ENCODE results near the gene CTXN1.

The CTXN1 gene

GRCh38 chr19:7909471-7910067, 16.4 kb downstream of the CTXN1 start:
- no peaks in the 10 kb centered on the region for H3K9me3 Mint-ChIP-seq
- H3K36me3 Mint-ChIP-seq: peaks cover 42 to 57% of the 10 kb centered on the region in 2 donors
- ATAC-seq (replicated peaks): no peak

GRCh38 chr19:7908742-7909461, 17.0 kb downstream of the CTXN1 start:
- H3K27ac Mint-ChIP-seq: no peak overlapping the region
- H3K36me3 Mint-ChIP-seq: peaks cover 42 to 59% of the 10 kb centered on the region in 2 donors
- H3K9me3 Mint-ChIP-seq: no peaks in the 10 kb centered on the region
- DNase-seq (no peak), ATAC-seq (replicated peaks) (no peak)
- peaks cover 22 to 37% of the 10 kb centered on the region in 2 donors for H3K4me1 Mint-ChIP-seq
- no peaks in the 10 kb centered on the region for H3K27me3 Mint-ChIP-seq
- no peak overlapping the region for H3K4me3 Mint-ChIP-seq

More at GRCh38 chr19:7909471-7910067, 16.4 kb downstream of the CTXN1 start:
- H3K4me3 Mint-ChIP-seq: no peak overlapping the region
- H3K27me3 Mint-ChIP-seq: peaks cover under 1 to 4% of the 10 kb centered on the region in 2 donors
- H3K27ac Mint-ChIP-seq: no peak overlapping the region
- peaks cover 20 to 40% of the 10 kb centered on the region in 2 donors for H3K4me1 Mint-ChIP-seq
- no peak for DNase-seq

DNA sequence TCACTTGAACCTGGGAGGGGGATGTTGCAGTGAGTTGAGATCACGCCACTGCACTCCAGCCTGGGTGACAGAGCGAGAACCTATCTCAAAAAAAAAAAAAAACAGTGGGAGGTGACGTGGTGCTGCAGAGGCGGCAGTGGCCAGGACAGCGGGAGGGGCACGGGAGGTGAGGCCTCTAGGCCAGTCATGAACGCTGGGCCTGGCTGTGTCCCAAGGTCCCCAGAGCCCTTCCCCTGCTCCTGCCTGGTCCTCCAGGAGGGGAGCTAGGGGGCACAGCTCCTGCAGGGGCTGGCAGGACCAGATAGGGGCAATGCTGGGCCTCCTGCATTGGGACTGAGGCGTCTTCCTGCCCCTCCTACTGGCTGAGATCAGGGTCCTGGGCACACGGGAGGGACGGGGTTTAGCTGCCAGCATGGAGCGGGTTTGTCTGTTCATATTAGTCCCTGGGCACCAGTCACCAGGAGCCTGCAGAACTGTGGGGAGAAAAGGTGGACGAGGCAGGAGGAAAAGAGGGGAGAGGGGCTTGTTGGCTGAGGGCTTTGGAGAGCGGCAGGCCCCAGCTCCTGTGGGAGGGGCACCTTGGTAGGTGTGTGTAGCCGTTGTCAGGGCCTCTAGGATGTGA, 17.7 kb downstream of the CTXN1 start:
- Mint-ChIP-seq H3K4me3 (no peak overlapping the region), H3K4me1 (peaks cover 26 to 43% of the 10 kb centered on the region in 2 donors), H3K27me3 (no peaks in the 10 kb centered on the region), H3K27ac (no peak overlapping the region), H3K9me3 (no peaks in the 10 kb centered on the region), H3K36me3 (peaks cover 43 to 60% of the 10 kb centered on the region in 2 donors)
- no peak for DNase-seq
- ATAC-seq (replicated peaks): no peak

DNA sequence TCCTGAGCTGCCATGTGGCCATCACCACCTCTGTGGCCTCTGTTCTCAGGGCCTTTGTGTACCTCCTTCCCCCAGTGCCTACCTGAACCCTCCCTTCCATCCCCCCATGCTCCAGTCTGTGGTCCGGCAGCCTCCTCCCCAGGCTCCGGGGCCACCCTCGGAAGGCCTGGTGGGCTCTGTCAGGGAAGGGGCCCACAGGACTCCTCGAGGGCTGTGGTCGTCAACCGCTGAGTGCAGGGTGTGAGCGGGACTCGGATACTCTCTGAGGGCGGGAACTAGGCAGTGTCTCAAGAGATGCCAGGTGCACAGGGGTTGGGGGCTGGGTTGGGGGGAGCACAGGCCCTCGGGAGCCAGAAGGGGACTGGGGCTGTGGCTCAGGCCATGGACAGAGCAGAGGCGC, 18.4 kb downstream of the CTXN1 start:
- H3K36me3 Mint-ChIP-seq: peaks cover 37 to 55% of the 10 kb centered on the region in 2 donors
- H3K4me3 Mint-ChIP-seq: no peak overlapping the region
- H3K9me3 Mint-ChIP-seq: no peaks in the 10 kb centered on the region
- no peaks in the 10 kb centered on the region for H3K27me3 Mint-ChIP-seq
- peaks cover 32 to 44% of the 10 kb centered on the region in 2 donors for H3K4me1 Mint-ChIP-seq
- ATAC-seq (replicated peaks) (no peak), DNase-seq (no peak)
- H3K27ac Mint-ChIP-seq: no peak overlapping the region

GRCh38 chr19:7907122-7907521, 18.8 kb downstream of the CTXN1 start:
- no peaks in the 10 kb centered on the region for H3K27me3 Mint-ChIP-seq
- DNase-seq (no peak), ATAC-seq (replicated peaks) (no peak)
- peaks cover 34 to 48% of the 10 kb centered on the region in 2 donors for H3K4me1 Mint-ChIP-seq
- H3K36me3 Mint-ChIP-seq: peaks cover 36 to 53% of the 10 kb centered on the region in 2 donors
- no peak overlapping the region for H3K27ac Mint-ChIP-seq
- H3K4me3 Mint-ChIP-seq: no peak overlapping the region
- H3K9me3 Mint-ChIP-seq: no peaks in the 10 kb centered on the region

DNA sequence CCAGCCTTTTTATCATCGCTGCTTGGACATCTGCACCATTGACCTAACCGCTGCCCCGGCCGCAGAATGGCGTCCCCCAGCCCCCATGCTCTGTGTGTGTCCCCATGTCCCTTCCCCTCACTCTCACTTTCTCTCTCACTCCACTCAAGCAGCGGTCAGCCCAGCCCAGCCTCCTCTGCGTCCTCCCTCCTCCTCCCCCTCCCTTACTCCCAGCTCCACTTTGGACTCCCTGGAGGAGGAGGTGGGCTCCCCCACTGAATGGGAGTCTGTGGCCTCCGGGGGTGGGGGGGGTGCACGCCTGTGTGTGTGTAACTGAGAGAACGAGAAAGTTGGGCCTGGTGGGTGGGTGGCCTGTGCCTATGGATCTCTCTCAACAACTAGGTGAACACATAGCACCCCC, 20.1 kb downstream of the CTXN1 start:
- Mint-ChIP-seq H3K4me3 (peak overlapping the region; percentile 60 to 73), H3K27ac (peak overlapping the region; percentile 11), H3K4me1 (peaks cover 33 to 52% of the 10 kb centered on the region in 2 donors), H3K27me3 (no peaks in the 10 kb centered on the region), H3K9me3 (no peaks in the 10 kb centered on the region), H3K36me3 (peaks cover 26 to 44% of the 10 kb centered on the region in 2 donors)
- DNase-seq: no peak
- ATAC-seq (replicated peaks): no peak

DNA sequence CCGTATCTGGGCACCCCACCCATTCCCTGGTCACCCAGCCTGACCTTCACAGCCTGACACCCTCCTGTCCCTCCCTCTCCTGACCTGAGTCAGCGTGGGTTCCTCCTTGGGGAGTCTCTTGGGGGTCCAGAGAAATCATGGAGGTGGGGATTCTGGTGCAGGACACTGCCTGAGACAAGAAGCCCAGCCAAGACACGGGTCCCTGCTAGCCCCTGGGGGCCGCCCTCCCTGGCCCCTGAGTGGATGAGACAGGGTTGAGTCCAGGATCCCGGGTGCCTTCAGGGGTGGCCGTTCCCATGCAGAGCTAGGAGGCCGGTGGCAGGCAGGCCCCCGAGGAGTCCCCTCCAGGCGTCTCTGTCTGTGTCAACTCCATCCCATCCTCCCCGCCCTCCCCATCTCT, 20.7 kb downstream of the CTXN1 start:
- Mint-ChIP-seq H3K9me3 (no peaks in the 10 kb centered on the region), H3K4me1 (peaks cover 31 to 52% of the 10 kb centered on the region in 2 donors), H3K36me3 (peaks cover 20 to 39% of the 10 kb centered on the region in 2 donors), H3K4me3 (peak overlapping the region; percentile 92 to 93), H3K27ac (peak overlapping the region; percentile 94), H3K27me3 (no peaks in the 10 kb centered on the region)
- DNase-seq (no peak), ATAC-seq (replicated peaks) (no peak)

DNA sequence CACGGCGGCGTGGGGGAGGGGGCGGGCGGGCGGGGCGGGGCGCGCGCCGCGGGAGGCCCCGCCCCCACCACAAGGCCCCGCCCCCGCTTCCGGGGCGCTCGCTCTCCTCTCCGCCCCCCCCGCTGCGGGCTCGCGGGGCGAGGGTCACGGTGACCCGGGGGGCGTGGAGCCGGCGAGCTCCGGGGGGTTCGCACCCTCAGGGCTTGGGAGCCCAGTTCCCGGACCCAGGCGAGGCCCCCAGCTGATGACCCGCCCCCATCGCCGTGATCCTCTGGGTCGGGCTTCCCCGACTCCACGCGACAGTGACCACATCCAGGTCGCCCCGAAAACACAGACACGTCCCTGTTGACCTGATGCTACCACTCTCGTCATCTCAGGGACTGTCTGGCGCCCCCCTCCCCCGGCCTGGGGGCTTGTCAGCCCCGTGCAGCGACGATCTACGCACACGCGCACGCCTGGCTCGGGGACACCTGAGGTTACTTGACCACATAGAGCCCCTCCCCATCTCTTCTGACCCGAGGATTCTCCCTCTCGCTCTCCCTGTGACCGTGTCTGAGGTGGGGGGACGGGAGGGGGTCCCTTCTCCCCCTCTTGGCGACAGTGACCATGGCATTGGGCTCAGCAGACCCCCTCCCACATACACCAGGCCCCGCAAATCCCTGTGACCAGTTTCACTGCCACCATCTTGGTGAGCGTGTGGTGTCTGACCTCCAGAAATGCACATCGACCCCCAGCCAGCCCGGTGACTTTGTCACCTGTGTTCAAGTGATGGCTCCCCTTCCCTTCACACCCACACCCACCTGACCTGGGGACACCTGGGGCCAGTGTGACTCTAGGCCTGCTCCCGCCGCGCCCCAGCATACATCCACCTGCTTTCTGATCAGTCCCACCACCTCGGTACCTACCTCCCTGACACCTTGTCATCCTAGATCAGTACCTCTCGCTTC, 21.6 kb downstream of the CTXN1 start:
- peaks cover 16 to 34% of the 10 kb centered on the region in 2 donors for H3K36me3 Mint-ChIP-seq
- no peaks in the 10 kb centered on the region for H3K9me3 Mint-ChIP-seq
- peak overlapping the region; percentile 94 for H3K27ac Mint-ChIP-seq
- peak; percentile 61 for DNase-seq
- peaks cover 31 to 52% of the 10 kb centered on the region in 2 donors for H3K4me1 Mint-ChIP-seq
- H3K4me3 Mint-ChIP-seq: peak overlapping the region; percentile 93 to 96
- H3K27me3 Mint-ChIP-seq: no peaks in the 10 kb centered on the region
- peak; percentile 55 to 57 for ATAC-seq (replicated peaks)

GRCh38 chr19:7903244-7904073, 22.5 kb downstream of the CTXN1 start, which contains the start of gene MAP2K7:
MAP2K7 (plus strand) TSS chr19:7903877; CDS start chr19:7903945, 68 bp downstream.
- H3K4me1 Mint-ChIP-seq: peaks cover 31 to 51% of the 10 kb centered on the region in 2 donors
- peaks cover 16 to 31% of the 10 kb centered on the region in 2 donors for H3K36me3 Mint-ChIP-seq
- H3K4me3 Mint-ChIP-seq: peak within 1 kb of the TSS; percentile 93 to 96
- H3K27ac Mint-ChIP-seq: peak within 1 kb of the TSS; percentile 95
- DNase-seq: peak; percentile 100
- H3K27me3 Mint-ChIP-seq: no peaks in the 10 kb centered on the region
- H3K9me3 Mint-ChIP-seq: no peaks in the 10 kb centered on the region
- peak; percentile 84 to 86 for ATAC-seq (replicated peaks)

GRCh38 chr19:7902796-7903243, 23.1 kb downstream of the CTXN1 start:
- DNase-seq (no peak), ATAC-seq (replicated peaks) (no peak)
- peaks cover 0 to under 1% of the 10 kb centered on the region in 2 donors for H3K27me3 Mint-ChIP-seq
- H3K4me1 Mint-ChIP-seq: peaks cover 31 to 47% of the 10 kb centered on the region in 2 donors
- H3K36me3 Mint-ChIP-seq: peaks cover 16 to 31% of the 10 kb centered on the region in 2 donors
- H3K4me3 Mint-ChIP-seq: peak overlapping the region; percentile 92 to 96
- peak overlapping the region; percentile 95 for H3K27ac Mint-ChIP-seq
- no peaks in the 10 kb centered on the region for H3K9me3 Mint-ChIP-seq

- no peak for ATAC-seq (replicated peaks)
- Mint-ChIP-seq H3K36me3 (peaks cover 9 to 23% of the 10 kb centered on the region in 2 donors), H3K4me1 (peaks cover 27 to 40% of the 10 kb centered on the region in 2 donors), H3K27me3 (peaks cover 0 to 6% of the 10 kb centered on the region in 2 donors), H3K27ac (no peak overlapping the region), H3K4me3 (no peak overlapping the region), H3K9me3 (no peaks in the 10 kb centered on the region)
- no peak for DNase-seq
Observed at GRCh38 chr19:7901337-7901736, 24.6 kb downstream of the CTXN1 start.

DNA sequence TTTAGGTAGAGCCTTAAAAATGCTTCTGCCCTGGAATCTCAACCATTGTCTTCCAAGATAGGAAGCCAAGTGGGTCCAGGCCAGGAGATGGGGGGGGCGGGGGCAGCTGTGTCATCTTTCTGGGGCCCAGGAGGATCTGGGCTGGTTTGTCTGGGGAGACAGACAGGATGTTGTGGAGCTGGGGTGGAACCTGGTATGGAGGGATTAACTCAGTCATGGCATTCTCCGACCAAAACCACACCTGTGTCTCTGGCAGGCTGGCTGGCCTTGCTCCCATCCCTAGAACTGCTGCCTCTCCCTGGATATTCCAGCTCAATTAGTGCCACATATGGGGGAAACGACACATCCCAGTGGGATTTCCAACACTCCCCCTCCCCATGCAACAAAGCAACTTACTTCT, 25.0 kb downstream of the CTXN1 start:
- Mint-ChIP-seq H3K27me3 (peaks cover under 1 to 6% of the 10 kb centered on the region in 2 donors), H3K36me3 (peaks cover 7 to 20% of the 10 kb centered on the region in 2 donors), H3K9me3 (no peaks in the 10 kb centered on the region), H3K4me1 (peaks cover 26 to 36% of the 10 kb centered on the region in 2 donors), H3K27ac (no peak overlapping the region), H3K4me3 (no peak overlapping the region)
- DNase-seq: no peak
- ATAC-seq (replicated peaks): no peak

DNA sequence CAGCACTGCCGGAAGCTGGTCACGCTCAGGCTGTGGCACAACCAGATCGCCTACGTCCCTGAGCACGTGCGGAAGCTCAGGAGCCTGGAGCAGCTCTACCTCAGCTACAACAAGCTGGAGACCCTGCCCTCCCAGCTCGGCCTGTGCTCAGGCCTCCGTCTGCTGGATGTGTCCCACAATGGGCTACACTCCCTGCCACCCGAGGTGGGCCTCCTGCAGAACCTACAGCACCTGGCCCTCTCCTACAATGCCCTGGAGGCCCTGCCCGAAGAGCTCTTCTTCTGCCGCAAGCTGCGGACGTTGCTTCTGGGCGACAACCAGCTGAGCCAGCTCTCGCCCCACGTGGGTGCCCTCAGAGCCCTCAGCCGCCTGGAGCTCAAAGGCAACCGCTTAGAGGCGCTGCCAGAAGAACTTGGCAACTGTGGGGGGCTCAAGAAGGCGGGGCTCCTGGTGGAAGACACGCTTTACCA, 25.5 kb downstream of the CTXN1 start:
- H3K36me3 Mint-ChIP-seq: peaks cover 2 to 15% of the 10 kb centered on the region in 2 donors
- H3K4me3 Mint-ChIP-seq: no peak overlapping the region
- ATAC-seq (replicated peaks) (no peak), DNase-seq (no peak)
- peaks cover 5 to 7% of the 10 kb centered on the region in 2 donors for H3K27me3 Mint-ChIP-seq
- no peak overlapping the region for H3K27ac Mint-ChIP-seq
- H3K4me1 Mint-ChIP-seq: peaks cover 22 to 31% of the 10 kb centered on the region in 2 donors
- H3K9me3 Mint-ChIP-seq: no peaks in the 10 kb centered on the region

Measured in stimulated activated naive B cell treated with anti-CD40 and anti-IgM and Interleukin-4, amounts not matched to agents 10 μg/mL and 1 μg/mL and 100 μg/mL, for 72 hours (primary cell).